ENCODE measurements around the gene RCOR3.

GRCh38 chr1:211356723-211357407, 97.7 kb downstream of the RCOR3 start:
- TF ChIP-seq CTCF (IDR thresholded peaks at IDR 0.05; ENCODE audit: insufficient read depth, low read length, poor library complexity, severe bottlenecking) (no peak), EZH2phosphoT487 (conservative IDR thresholded peaks at IDR 0.05; ENCODE audit: low read length) (no peak)

Measured in SU-DHL-6 (cell line).